Smooth muscle cell (in vitro differentiated cells): ENCODE measurements around the gene CALML4. TPM values are rescaled to one million over a fixed set of nuclear protein-coding genes. Genes with fewer than 3 reads are reported as not detected.
"Not testable (repeated sequence)": the region's sequence is repeated elsewhere in the genome, so short reads cannot be mapped to it uniquely, and the experiment has no call there.

Source experiments
- DNase-seq: peaks from one replicate; lab custom pipeline; 2025; ENCODE audit not compliant: unreplicated experiment; lab: John Stamatoyannopoulos, UW
- H2AFZ ChIP-seq: fragments of 200-600 bp; sonication (generic); 2 replicates; pipeline ENCODE4 v1.6.0; 2016; ENCODE audit warnings: antibody characterized with exemption, low read depth, mild to moderate bottlenecking
- H3F3A ChIP-seq: fragments of 200-600 bp; sonication (generic); 2 replicates; pipeline ENCODE4 v1.6.0; 2017; ENCODE audit warnings: antibody characterized with exemption, low read depth
- H3K27ac ChIP-seq: fragments of 200-600 bp; sonication (generic); 2 replicates; pipeline ENCODE4 v1.5.1; 2016; ENCODE audit warnings: low read depth, mild to moderate bottlenecking
- H3K27me3 ChIP-seq: fragments of 200-600 bp; sonication (generic); 2 replicates; pipeline ENCODE4 v1.6.1; 2016; ENCODE audit warnings: low read depth, mild to moderate bottlenecking
- H3K36me3 ChIP-seq: fragments of 200-600 bp; sonication (generic); 2 replicates; pipeline ENCODE4 v1.5.1; 2016; ENCODE audit warnings: low read depth
- H3K4me1 ChIP-seq: fragments of 200-600 bp; sonication (generic); 2 replicates; pipeline ENCODE4 v1.5.1; 2016; ENCODE audit warnings: low read depth
- H3K4me2 ChIP-seq: fragments of 200-600 bp; sonication (generic); 2 replicates; pipeline ENCODE4 v1.6.0; 2016; ENCODE audit warnings: mild to moderate bottlenecking
- H3K4me3 ChIP-seq: fragments of 200-600 bp; sonication (generic); 2 replicates; pipeline ENCODE4 v1.5.1; 2016; ENCODE audit warnings: mild to moderate bottlenecking
- H3K79me2 ChIP-seq: fragments of 200-600 bp; sonication (generic); 2 replicates; pipeline ENCODE4 v1.6.0; 2016; ENCODE audit warnings: low read depth, mild to moderate bottlenecking
- H3K9ac ChIP-seq: fragments of 200-600 bp; sonication (generic); 2 replicates; pipeline ENCODE4 v1.6.0; 2016; ENCODE audit warnings: low read depth
- H3K9me3 ChIP-seq: fragments of 200-600 bp; sonication (generic); replicated peaks from 2 replicates; pipeline ENCODE4 v1.5.1; 2016; ENCODE audit warnings: low read depth
- H4K20me1 ChIP-seq: fragments of 200-600 bp; sonication (generic); 2 replicates; pipeline ENCODE4 v1.6.0; 2016; ENCODE audit warnings: low read depth
- CTCF ChIP-seq: fragments of 200-600 bp; sonication (generic); IDR thresholded peaks from 2 replicates; pipeline ENCODE4 v1.5.1; 2017; ENCODE audit warnings: borderline replicate concordance, mild to moderate bottlenecking, antibody characterized with exemption; ENCODE audit not compliant: insufficient read depth, poor library complexity, severe bottlenecking
- WGBS: methylation state at CpG from one replicate; pipeline ENCODE4 v1.1.7; 2016; ENCODE audit warnings: low lambda C conversion rate; 5-methylcytosine and 5-hydroxymethylcytosine counted together
- polyA plus RNA-seq: library from polyadenylated mRNA; unstranded; fragments of >200 nt; fragmentation: Nextera tagmentation; extraction: Ambion mirVana; gene quantifications from 2 replicates; pipeline ENCODE4 v1.2.1, GENCODE V29; 2016
- total RNA-seq: library from RNA; depleted of rRNA; stranded (reverse); fragments of >200 nt; gene quantifications from 2 replicates; pipeline ENCODE4 v1.2.3, GENCODE V29; 2014

CALML4 gene
- total and polyA plus RNA-seq, 2 experiments from 2014 or later, result 1.3 to 2.6 TPM

- no peak for TF ChIP-seq CTCF
- Histone ChIP-seq H3K9me3 (no peaks in the 10 kb centered on the region), H3K27me3 (no peaks in the 10 kb centered on the region), H3K4me3 (no peak overlapping the region), H3K36me3 (no peaks in the 10 kb centered on the region), H2AFZ (no peak overlapping the region), H3F3A (no peaks in the 10 kb centered on the region), H3K9ac (no peak overlapping the region), H3K4me1 (peaks cover 6% of the 10 kb centered on the region), H3K4me2 (no peak overlapping the region), H3K79me2 (no peaks in the 10 kb centered on the region), H4K20me1 (no peaks in the 10 kb centered on the region), H3K27ac (no peak overlapping the region)
- DNase-seq, result no peak
- WGBS, result 97% methylated on average over 13 of the region's 13 CpGs
Observed at GRCh38 chr15:68205558-68205944, 419 bp upstream of the CALML4 start.

DNA sequence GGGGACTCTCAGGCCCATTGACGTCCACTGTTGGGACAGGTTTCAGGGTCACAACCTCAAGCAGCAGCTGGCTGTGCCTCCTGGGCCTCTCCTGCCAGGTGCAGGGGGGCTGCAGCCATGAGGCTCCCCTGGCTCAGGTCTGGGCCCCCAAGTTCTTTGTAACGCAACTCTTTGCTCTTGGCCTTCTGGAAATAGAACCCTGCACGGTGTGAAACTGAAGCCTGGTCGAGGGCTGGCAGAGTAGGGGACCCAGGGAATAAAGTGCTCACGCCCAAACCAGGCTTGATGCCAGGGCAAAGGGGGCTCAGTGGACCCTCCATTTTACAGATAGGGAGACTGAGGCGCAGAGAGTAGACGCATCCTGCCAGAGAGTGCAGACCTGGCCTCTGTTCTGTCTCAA is 771 bp downstream of the CALML4 start:
- Histone ChIP-seq H4K20me1 (no peaks in the 10 kb centered on the region), H3K27ac (no peak overlapping the region), H3K9me3 (no peaks in the 10 kb centered on the region), H3K4me1 (peaks cover 13% of the 10 kb centered on the region), H3K4me2 (no peak overlapping the region), H3K4me3 (peak overlapping the region; percentile 32), H2AFZ (no peak overlapping the region), H3F3A (no peaks in the 10 kb centered on the region), H3K36me3 (no peaks in the 10 kb centered on the region), H3K9ac (no peak overlapping the region), H3K27me3 (no peaks in the 10 kb centered on the region), H3K79me2 (no peaks in the 10 kb centered on the region)
- DNase-seq, result no peak
- TF ChIP-seq CTCF, result no peak
- WGBS, result 96% methylated on average over 7 of the region's 7 CpGs

DNA sequence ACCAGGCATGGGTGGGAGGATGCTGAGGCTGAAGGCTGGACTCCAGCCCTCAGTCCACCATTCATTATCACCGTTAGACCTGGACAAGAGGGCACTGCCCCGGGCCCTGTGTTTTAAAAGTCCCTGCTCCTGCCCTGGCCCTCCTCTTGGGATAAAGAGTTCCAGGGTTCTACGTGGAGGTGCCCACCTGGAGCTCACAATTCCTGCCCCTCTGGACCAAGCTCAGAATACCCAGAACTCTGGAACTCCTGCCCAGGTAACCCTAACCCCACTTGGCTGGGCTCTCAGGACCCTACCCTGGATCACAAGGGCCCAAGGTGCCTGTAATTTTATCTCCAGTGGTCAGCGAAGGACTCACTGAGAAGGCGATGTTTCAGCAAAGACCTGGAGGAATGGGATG is 1.2 kb downstream of the CALML4 start:
- no peak for TF ChIP-seq CTCF
- H3F3A ChIP-seq, result no peaks in the 10 kb centered on the region
- no peak overlapping the region for H3K27ac ChIP-seq
- DNase-seq, result no peak
- H3K4me3 ChIP-seq, result peak overlapping the region; percentile 32
- WGBS, result 98% methylated on average over 5 of the region's 5 CpGs
- no peaks in the 10 kb centered on the region for H3K79me2 ChIP-seq
- peaks cover 13% of the 10 kb centered on the region for H3K4me1 ChIP-seq
- H3K9me3 ChIP-seq, result no peaks in the 10 kb centered on the region
- H3K9ac ChIP-seq, result no peak overlapping the region
- no peaks in the 10 kb centered on the region for H3K36me3 ChIP-seq
- H3K4me2 ChIP-seq, result no peak overlapping the region
- no peak overlapping the region for H2AFZ ChIP-seq
- H4K20me1 ChIP-seq, result no peaks in the 10 kb centered on the region
- H3K27me3 ChIP-seq, result no peaks in the 10 kb centered on the region

- no peaks in the 10 kb centered on the region for H3F3A ChIP-seq
- DNase-seq, result no peak
- H3K4me1 ChIP-seq, result peaks cover 13% of the 10 kb centered on the region
- no peak overlapping the region for H3K4me3 ChIP-seq
- H3K27me3 ChIP-seq, result no peaks in the 10 kb centered on the region
- H3K4me2 ChIP-seq, result no peak overlapping the region
- no peaks in the 10 kb centered on the region for H3K9me3 ChIP-seq
- no peak overlapping the region for H3K9ac ChIP-seq
- H3K79me2 ChIP-seq, result no peaks in the 10 kb centered on the region
- no peaks in the 10 kb centered on the region for H4K20me1 ChIP-seq
- no peak overlapping the region for H2AFZ ChIP-seq
- no peak overlapping the region for H3K27ac ChIP-seq
- TF ChIP-seq CTCF, result no peak
- H3K36me3 ChIP-seq, result no peaks in the 10 kb centered on the region
- WGBS, result 98% methylated on average over 5 of the region's 5 CpGs
Observed at GRCh38 chr15:68203486-68203885, 1.6 kb downstream of the CALML4 start.

GRCh38 chr15:68202994-68203393 is 2.1 kb downstream of the CALML4 start:
- H2AFZ ChIP-seq, H3K9me3 ChIP-seq, H3K27me3 ChIP-seq, H3K27ac ChIP-seq, H3K9ac ChIP-seq, H3F3A ChIP-seq, H4K20me1 ChIP-seq, H3K36me3 ChIP-seq, H3K4me2 ChIP-seq, H3K4me3 ChIP-seq, DNase-seq, H3K79me2 ChIP-seq: not testable (repeated sequence)
- 97% methylated on average over 7 of the region's 7 CpGs for WGBS
- peaks cover 13% of the 10 kb centered on the region for H3K4me1 ChIP-seq
